GM19455 (cell line): Measurements from ENCODE around the gene MFNG.
"Not testable (repeated sequence)": the region's sequence is repeated elsewhere in the genome, so short reads cannot be mapped to it uniquely, and the experiment has no call there.

Source experiments
- ATAC-seq: cut with Tn5 transposase; IDR thresholded peaks from one replicate; pipeline ENCODE4 v1.9.1; 2021; ENCODE audit not compliant: unreplicated experiment

Gene MFNG, protein sequence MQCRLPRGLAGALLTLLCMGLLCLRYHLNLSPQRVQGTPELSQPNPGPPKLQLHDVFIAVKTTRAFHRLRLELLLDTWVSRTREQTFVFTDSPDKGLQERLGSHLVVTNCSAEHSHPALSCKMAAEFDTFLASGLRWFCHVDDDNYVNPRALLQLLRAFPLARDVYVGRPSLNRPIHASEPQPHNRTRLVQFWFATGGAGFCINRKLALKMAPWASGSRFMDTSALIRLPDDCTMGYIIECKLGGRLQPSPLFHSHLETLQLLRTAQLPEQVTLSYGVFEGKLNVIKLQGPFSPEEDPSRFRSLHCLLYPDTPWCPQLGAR

DNA sequence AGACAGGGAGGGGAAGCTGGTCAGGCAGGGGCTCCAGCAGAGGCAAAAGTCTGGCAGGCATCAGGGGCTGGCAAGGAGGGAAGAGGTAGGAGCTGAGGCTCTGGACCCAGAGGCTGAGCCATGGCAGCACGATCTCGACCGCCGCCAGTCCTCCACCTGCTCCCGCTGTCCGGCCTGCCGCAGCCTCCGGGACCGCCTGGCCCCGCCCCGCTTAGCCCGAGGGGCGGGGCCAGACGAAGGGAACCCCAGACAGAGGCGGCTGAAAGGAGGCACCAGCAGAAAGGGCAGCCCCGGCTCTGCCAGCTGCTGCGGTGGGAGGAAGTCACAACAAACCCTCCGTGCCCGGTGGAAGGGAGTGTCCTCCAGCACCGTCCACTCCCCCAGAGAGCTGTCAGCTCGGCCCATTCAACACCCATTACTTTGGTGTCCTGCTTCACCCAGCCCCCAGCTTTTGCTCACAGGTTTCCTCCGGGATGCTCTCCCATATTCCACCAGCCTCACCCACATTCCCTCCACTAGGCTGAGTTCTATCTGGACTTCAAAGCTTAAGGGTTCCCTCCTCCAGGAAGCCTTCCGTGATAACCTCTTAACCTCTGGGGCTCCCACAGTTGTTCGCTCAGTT is at the start of gene MFNG:
Gene MFNG (minus strand): TSS at position 161 of the 622 bp plus-strand sequence. CDS start 207 bp downstream, outside the sequence.
- ATAC-seq = peak; percentile 53

GRCh38 chr22:37535159-37535558 is 49.0 kb upstream of the MFNG start:
- no peak for ATAC-seq

- no peak for ATAC-seq
These were observed 48.3 kb upstream of the MFNG start for GRCh38 chr22:37534445-37534844.

DNA sequence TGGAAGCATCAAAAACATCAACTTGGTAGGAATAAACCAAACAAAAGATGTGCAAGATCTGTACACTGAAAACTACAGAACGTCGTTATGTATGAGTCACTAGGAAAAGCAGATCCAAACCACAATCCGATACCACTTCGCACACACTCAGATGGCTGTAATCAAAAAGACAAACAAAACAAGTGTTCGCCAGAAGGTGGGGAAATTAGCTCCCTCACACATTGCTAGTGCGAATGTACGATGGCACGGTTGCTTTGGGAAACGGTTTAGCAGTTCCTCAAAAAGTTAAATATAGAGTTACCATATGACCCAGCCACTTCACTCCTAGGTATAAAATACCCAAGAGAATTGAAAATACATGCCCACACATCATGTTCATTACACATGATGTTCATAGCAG is 47.8 kb upstream of the MFNG start:
- no peak for ATAC-seq

- ATAC-seq = no peak
These were observed 43.6 kb upstream of the MFNG start for GRCh38 chr22:37529652-37530345.

DNA sequence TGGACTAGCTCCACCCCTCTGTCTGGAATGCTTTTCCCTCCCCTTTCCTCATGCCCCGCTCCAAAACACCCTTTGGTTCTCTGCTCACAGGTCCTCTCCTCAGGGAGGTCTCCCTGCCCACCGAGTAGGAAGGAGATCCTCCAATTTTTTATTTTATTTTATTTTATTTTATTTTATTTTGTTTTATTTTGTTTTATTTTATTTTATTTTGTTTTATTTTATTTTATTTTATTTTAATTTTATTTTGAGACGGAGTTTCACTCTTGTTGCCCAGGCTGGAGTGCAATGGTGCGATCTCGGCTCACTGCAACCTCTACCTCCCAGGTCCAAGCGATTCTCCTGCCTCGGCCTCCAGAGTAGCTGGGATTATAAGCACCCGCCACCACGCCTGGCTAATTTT is 41.8 kb upstream of the MFNG start:
- ATAC-seq = not testable (repeated sequence)

DNA sequence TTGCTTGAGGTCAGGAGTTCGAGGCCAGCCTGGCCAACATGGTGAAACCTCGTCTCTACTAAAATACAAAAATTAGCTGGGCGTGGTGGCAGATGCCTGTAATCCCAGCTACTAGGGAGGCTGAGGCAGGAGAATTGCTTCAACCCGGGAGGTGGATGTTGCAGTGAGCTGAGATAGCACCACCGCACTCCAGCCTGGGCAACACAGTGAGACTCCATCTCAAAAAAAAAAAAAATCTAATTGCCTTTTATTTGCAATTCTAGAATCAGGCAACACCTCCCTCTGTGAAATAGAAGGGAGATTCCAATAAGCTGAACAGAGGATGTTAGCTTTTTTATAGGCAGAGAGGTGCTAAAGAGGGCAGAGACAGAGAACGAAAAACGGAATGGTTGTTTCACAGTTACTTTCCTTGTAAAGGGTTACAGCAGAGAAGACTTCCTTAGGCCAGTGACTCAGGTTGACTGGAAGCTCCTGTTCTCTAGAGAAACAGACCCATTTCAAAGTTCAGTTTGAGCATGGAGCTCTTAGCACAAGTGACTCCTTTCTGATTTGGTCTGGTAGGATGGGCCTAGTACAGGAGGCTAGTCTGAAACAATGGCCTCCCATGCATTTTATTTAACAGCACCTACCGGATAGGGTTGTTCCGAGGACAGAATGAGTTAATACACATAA is 41.0 kb upstream of the MFNG start:
- ATAC-seq = not testable (repeated sequence)

DNA sequence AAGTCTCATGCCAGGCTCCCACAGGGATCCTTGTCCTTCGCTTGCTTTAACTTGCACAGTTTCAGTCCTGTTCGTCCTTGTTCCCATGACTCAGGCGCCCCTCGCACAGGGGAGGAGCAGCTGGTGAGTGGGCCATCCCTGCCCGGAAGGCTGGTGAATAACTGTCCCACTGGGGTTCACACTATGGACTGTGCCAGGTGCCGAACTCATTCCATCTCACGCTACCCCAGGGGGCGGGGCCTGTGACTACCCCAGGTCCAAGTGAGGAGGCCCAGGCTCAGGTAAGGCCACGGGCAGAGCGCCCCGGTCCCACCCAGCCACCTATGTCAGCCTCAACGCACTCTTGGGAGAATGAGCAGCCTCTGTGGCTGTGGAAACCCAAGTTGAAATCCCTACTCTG is 40.2 kb upstream of the MFNG start:
- no peak for ATAC-seq

DNA sequence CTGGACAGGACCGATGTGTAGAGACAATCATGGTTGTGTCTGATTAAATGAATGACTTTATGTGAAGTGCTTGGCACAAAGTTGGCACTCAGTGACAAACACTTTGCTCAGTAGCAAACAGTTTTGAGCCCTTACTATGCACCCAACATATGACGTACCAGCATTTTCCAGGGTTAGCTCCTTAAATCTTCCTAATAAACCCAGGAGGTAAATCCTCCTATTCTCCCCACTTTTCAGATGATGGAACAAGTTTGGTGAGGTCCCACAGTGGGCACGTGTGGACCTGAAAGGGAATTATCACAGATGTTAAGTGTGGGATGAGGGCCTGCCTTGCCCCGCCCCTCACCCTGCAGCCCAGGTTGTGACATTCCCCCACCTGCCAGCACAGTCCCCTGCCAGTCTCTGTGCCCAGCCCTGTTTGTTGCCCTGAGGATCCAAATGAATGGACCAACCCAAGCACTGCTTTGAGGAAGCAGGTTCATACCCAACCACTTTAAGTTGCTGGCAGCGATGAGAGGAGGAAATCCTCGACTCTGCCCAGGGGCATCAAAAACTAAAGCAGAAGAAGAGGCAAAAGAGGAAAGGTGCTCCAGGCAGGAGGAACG is 39.7 kb upstream of the MFNG start:
- no peak for ATAC-seq

DNA sequence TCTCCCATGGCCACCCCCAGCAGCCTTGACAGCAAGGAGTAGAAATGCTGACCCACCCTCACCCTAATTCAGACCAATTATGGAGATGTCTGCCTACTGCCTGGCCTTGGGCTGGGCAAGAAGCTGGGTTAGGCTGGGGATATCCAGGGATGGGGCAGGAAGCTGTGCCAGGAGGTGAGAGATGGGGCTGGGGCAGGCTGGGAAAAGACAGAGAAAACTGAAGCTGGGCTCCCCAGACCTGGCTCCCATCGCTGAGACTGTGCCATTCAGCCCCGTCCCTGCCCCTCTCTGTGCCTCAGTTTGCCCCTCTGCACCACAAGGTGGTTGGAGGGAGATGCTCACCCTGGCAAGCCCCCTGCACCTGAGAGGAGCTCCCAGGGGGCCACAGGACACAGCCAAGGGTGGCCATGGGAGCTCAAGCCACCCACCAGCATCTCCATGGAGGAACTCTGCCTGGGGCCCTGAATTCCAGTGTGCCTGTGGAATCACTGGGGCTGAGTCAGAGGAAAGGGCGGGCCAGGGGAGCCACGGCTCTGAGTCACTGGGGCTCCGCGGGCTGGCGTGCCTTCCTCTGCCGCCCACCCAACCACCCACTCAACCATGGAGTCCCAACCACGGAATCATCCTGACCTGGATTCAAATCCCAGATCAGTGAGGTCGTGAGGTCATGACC is 39.0 kb upstream of the MFNG start:
- no peak for ATAC-seq

DNA sequence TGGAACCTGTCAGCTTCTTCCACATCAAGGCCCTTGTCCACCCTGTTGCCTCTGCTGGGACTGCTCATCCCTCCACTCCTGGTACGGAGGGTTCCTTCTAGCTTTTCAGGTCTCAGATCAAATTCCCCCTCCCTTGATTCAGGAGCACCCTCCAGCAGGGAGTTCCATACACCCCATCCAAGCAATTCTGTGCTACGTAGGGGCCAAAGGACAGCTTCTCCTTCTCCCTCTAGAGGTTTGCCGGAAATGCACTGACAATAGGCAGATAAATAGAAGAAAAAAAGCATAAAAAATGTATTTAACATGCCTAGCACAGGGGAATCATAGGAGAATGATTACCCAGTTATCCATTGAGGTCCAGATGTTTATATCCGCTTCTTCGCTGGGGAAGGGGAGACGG is 36.3 kb upstream of the MFNG start:
- ATAC-seq = no peak

- no peak for ATAC-seq
These were observed 35.1 kb upstream of the MFNG start for GRCh38 chr22:37521236-37521739.

DNA sequence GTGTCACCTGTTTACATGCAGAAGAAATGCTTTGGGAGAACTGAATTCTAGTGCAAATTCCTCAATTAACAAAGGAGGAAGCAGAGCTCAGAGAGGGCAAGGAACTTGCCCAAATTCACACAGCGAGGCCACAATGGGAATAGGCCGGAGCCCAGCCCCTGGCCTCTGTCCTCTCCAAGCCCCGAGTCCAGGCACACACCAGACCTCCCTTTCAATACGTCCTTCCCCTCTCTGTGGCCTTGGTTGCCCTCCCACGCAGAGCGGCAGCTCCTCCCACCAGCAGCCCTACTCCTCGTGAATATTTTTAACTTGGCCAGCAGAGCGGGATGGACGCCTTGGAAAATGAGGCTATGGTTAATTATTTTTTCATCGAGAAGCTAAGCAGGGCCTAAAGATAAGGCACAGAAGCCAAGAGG is 34.6 kb upstream of the MFNG start:
- no peak for ATAC-seq

DNA sequence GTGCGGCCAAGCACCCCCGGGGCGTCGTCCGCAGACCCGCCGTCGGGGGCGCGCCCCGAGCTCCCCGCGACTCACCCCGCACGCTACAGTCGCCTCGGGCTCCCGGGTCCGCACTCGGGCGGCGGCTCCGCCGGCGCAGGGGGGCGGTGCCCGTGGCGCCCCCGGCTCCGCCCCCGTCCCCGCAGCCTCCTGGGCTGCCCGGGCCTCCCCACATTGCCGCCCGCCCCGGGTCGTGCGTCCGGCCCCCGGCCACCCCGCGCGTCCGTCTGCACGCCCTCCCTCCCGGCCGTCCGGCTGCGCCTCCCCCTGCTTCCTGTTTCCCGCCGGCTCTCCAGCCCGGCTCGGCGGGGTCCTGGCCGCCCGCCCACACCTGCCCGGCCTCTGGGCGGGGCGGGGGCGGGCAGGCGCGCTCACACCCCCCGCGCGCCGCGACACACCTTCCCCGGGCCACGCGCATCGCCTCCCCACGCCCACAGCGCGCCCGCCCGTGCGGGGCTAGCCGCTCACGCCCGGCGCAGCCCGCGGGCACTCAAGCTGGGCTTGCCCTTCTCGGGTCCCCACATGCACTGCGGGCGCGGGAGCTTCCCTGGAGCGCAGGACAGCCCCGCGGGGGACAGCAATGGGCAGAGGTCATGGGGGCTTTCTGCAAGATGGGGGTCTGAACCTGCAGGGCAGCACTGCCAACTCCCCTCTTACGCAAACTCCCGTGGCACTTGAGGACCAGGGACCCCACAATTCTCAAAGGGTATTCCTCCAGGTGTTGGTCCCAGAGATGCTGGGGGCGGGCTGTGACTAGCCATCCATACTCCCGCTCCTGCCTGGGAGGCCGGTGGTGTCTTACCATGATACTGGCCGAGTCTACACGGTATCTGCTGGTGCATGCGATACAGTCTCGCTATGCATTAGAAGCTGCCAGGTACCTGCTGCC is 33.3 kb upstream of the MFNG start, which contains the start of gene CARD10:
Gene CARD10 (minus strand): TSS at position 148 of the 928 bp plus-strand sequence. CDS start 215 bp downstream, outside the sequence.
- no peak for ATAC-seq

GRCh38 chr22:37518509-37519267 is 32.5 kb upstream of the MFNG start:
- no peak for ATAC-seq

- no peak for ATAC-seq
These were observed 31.8 kb upstream of the MFNG start for GRCh38 chr22:37517826-37518450.

DNA sequence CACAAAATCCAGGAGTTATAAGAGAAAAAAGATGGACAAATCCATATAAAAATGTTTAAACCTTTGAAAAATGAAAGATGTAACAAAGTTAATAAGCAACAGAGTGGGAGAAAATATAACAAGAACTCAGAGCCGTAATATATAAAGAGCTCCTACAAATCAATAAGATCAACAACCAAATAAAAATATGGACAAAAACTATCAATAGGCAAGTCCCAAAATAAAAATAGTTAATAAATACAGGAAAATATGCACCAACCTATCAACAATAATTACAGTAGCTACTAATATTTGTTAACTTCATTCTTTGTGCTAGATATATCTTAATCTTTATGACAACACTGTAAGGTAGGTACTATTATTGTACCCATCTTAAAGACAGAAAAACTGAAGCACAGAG is 30.3 kb upstream of the MFNG start:
- no peak for ATAC-seq

- no peak for ATAC-seq
These were observed 29.7 kb upstream of the MFNG start for GRCh38 chr22:37515901-37516300.
